Measurements from ENCODE around the gene TRMT10B.

The TRMT10B gene, protein sequence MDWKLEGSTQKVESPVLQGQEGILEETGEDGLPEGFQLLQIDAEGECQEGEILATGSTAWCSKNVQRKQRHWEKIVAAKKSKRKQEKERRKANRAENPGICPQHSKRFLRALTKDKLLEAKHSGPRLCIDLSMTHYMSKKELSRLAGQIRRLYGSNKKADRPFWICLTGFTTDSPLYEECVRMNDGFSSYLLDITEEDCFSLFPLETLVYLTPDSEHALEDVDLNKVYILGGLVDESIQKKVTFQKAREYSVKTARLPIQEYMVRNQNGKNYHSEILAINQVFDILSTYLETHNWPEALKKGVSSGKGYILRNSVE

DNA sequence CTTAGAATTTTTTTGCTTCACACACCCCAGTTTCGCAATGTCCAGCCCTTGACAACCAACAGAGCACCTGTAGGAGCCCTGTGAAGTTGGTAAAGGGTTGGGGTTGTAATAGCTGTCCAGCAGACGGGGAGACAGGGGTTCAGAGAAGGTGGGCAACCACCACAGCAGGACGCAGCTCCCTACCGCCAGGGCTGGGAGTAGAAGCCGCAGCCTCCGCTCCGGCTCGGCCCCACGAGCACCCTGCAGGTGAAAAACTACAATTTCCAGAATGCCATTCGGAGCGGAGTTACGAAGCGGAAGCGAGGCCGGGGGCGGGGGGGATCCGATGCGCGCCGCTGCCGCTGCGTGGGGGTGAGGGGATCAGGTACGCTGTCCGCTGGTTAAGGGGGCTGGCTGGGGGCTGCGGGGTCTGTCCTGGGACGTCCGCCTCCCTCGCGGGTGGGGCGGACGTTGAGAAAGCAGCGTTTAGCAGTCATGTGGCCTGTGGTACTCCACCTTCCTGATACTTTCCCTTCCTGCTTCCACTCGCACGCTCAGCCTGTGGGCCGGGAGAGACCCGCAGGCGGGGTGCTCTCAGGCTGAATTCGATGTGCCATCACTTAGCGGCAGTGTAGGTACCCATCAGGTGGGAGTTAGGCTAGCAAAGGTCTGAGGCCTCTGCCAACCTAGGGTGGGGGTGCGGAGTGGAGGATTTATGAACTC, at the start of gene TRMT10B:
Gene TRMT10B (plus strand): TSS at position 317 of the 702 bp plus-strand sequence. CDS start 8,127 bp downstream, outside the sequence.
- peak; percentile 70 for DNase-seq

DNA sequence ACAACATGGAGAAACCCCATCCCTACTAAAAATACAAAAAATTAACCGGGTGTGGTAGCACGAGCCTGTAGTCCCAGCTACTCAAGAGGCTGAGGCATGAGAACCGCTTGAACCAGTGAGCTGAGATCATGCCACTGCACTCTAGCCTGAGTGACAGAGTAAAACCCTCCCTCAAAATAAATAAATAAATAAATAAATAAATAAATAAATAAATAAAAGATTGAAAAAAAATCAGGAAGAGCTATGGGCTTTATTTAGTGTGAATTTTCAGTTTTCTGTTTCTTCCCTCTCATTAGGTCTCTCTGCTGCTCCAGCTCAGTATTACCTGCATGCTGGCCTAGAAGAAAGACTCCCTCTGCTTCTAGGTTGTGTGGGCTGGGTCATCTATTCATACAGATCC, 47.8 kb upstream of the TRMT10B start:
- DNase-seq, result no peak

DNA sequence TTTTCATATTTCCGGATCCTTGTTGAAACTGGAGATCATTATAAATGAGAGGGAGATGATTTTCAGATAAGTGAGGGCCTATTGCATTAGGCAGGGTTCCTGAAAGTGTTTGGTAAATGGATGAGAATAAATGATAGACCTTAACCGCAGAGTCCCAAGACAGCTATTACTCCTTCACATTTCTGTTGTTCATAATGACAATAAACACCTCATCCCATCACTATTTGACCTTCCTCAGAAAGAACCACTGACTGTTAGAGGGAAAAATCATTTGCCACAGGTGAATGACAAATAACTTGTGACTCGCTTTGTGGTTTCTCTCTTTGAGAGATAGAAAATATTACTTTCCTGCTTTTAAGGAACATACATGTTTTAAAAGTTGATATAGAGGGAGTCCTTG, 47.3 kb upstream of the TRMT10B start:
- no peak for DNase-seq

DNA sequence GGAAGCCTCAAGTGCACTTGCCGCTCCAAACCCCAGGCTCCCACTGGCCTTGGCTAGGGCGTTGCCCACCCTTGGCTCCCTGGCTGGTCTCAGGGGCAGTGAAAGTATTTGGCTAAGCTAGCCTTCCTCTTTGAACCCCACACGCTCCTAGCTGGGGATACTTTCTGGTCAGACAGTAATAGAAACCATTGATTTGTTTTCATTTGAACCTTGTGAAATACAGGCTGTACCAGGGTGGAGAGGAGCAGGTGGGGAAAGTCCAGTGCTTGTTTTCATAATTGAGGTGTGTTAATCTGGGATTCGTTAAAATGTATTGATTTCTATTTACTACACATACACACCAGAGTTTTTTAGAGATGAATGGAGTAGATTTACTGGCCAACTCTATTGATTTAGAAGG, 45.9 kb upstream of the TRMT10B start:
- DNase-seq, result no peak

DNA sequence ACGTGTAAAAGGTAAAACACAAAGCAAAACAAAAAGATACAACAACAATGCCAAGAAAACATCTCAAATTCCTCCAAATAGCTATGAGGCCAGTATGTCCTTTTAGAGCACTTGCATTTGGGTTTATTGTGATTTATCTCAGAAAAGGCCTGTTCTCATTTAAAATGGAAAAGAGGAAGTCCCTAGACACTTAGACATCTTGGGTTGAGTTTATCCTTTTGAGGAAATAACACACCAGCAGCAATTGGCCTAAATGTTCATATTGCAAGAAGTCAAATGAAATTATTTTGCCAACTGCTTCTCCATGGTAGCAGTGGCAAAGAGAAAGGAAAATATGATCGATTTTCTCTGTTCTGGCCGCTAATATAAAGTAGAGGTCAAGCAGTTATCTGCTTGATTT, 43.6 kb upstream of the TRMT10B start:
- DNase-seq, result no peak

DNA sequence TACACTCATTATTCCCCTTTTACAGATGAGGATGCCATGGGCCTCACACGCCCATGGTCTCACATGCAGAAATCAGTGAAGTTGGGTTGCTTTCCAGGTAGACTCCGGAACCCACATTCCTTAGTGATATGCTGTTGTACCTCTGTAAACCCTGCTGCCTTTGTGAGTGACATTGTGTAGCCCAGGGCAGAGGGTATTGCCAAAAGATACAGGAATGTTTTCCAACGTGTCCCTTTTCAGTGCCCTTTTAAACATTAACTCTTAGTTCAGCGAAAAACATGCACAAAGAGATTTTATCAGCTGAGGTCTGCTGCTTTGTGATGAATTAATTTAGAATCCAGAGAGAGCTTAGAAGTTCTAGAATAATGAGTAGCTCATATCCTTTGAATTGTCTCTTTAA, 38.3 kb upstream of the TRMT10B start:
- DNase-seq, result no peak

DNA sequence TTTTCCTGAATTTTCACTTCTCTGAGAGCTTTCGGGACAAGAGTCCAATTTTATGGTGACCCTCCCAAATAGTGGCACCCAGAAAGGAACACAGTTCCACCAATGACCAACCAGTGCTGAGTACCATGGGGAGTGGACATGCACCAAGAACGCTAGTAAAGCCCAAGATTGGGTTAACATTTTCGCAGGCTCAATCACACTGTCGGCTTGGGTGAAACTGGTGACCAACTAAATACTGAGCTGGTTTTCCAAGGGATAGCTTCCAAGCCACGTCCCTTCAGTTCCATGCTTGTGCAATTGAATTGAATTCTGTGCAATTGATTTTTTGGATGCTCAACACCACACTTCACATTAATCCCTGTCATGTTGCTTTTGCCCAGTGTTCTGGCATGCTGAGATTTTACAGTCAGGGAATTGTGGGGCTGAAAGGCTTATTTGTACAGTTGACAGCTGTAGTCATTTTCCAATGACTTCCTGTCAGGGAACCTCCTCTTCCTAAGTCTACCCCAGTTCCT, 37.6 kb upstream of the TRMT10B start:
- DNase-seq, result no peak

DNA sequence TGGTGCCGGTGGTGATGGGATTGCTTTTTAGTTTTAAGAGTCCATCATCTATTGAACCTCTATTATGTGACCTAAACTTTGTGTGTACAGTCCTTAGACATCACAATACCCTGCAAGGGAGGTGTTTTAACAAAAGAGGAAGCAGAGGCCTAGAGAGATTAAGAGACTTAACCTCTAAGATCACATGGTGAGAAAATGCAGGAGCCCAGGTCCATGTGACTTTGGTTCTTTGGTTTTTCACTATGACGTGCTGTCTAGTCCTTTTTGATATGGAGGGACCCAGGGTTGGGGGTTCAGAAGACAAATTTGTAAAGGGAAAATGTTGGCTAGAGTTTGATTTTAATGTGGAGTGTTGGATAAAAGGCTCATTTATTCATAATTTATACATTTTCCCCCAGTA, 34.1 kb upstream of the TRMT10B start:
- DNase-seq, result no peak

DNA sequence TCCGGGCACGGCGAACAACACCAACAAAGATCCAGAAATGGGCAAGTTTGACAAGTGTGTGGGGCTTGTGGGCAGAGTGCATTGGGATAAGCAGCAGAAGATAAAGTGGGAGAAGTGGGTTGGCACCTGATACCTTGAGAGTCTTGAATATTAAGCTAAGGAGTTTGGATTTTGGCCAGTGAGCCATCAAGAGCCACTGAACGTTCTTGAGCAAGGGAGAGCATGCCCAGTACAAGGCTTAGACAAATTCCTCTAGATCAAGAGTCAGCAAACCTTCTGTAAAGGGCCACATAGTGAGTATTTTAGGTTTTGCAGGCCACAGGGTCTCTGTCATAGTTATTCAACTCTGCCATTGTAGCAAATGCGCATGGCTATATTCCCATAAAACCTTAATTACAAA, 26.6 kb upstream of the TRMT10B start:
- DNase-seq, result no peak

DNA sequence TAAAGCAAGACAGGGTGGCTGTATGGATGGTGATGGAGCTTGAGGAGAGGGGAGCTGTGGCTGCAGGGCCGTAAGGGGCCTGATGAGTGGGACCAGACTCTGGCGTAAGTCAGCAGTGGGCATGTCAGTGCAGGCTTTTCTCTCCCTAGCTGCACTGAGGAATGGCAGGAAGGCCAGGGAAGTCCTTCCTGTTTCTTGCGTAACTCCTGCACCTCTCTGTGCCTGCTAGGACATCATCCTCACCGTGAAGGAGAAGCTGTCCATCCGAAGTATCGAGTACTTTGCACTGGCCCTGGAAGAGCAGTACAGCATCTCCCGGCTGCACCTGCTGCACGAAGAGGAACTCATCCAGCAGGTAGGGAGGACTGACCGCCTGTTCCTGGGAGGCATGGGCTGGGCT, 24.1 kb upstream of the TRMT10B start:
- no peak for DNase-seq

DNA sequence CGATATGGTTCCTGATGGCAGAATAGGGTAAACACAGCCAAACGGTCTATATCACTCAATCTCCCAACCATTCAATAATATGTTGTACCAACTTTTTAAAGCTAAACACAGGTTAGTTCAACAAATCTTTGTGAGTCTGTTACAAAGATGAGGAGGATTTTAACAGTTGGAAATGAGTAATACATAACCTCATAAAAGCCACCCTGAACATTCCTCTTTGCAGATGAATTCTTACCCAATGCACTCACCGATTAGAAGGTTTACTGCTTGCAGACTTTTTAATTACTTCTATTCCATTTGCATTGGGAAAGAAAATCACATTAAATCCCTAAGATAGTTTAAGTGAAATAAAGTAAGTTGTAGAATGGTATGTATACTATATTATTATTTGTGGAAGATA, 23.3 kb upstream of the TRMT10B start:
- DNase-seq, result no peak

DNA sequence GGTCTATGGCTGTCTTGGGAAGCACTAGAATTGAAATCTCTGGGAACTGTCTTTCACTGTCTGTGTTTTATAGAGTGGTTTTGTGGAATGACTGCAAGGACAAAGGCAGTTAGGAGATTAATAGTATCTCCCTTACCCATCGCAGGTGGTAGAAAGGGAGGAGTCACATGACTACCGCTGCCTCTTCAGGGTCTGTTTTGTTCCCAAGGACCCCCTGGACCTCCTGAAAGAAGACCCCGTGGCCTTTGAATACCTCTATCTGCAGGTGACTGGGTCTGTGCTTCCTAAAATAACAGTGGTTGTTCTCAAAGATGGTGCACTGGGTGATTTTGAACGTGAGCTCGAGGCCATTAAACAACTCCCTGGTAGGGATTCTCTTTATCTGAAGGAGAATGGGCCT, 22.8 kb upstream of the TRMT10B start:
- no peak for DNase-seq

DNA sequence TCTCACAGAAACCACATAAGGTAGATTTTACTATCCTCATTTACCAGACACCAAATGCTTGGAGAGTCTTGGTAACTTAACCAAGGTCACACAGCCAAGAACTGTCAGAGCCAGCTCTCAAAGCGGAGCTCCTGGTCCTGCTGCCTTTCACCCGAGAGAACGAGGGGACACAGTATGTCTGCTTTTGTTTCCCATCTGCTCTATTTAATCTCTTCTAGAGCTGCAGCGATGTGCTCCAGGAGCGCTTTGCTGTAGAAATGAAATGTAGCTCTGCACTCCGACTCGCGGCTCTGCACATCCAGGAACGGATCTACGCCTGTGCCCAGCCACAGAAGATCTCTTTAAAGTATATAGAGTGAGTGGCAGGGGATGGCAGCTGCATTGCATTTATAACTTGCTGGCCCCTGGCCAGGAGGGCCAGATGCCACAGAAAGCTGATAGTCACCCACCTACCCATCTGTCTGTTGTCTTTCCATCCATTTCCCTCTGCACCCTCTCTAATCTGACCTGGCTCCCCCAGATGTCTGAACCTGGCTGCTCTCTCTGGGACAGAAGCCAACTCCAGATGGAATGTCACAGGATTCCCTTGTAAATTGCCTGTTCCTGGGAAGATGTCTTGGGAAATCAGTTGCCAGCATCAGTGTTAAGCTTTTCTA, 21.4 kb upstream of the TRMT10B start:
- DNase-seq, result no peak

DNA sequence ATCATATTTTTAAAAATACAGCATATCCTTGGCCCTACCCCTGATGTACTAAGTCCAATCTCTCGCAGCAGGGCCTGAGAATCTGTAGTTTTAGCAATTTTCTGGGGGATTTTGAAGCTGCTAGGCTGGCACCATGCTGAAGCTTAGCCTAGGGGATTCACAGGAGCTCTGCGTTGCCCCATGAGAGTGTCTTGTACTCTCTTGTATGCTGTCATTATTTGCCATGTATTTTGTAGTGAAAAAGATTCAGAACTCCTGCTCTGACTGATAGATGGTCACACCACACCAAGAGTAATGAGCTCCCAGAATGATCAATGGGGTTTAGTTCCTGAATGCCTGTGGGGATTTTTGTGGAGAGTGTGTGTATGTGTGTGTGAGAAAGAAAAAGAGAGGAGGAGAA, 20.7 kb upstream of the TRMT10B start:
- no peak for DNase-seq

DNA sequence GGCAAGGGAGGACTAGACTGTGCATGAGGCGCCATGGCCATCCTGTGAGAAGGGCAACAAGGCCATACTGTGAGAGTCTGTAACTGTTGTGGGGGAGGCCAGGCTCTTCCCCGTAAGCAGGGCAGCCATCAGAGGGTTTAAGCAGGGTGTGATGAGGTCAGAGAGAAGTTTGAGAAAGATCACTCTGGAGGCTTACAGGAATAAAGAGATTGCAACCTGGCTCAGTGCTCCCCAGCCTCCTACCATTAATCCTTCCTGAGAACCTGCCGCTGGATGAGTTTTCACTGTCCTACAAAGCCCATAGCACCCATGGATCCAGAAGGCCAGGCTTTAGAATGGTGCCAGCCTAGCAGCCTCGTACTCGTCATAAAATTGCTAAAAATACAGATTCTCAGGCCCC, 14.4 kb upstream of the TRMT10B start:
- DNase-seq, result no peak

DNA sequence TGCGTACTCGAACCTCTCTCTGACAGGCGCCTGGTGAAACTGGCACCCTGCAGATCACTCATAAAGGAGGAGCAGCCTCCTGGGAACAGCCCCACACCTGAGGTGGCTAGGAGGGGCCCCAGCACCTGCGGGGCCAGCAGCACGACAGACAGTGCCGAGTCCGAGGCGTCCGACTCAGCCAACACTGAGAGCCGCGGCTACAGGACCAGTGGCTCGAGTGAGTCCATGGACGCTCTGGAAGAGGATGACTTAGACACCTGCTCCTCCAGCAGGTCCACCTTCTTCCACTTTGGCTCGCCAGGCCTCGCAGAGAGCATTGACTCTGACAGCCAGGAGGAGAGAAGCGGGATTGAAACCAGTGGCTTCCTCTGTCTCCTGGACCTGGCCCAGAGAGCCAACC, 13.5 kb upstream of the TRMT10B start:
- DNase-seq, result no peak

DNA sequence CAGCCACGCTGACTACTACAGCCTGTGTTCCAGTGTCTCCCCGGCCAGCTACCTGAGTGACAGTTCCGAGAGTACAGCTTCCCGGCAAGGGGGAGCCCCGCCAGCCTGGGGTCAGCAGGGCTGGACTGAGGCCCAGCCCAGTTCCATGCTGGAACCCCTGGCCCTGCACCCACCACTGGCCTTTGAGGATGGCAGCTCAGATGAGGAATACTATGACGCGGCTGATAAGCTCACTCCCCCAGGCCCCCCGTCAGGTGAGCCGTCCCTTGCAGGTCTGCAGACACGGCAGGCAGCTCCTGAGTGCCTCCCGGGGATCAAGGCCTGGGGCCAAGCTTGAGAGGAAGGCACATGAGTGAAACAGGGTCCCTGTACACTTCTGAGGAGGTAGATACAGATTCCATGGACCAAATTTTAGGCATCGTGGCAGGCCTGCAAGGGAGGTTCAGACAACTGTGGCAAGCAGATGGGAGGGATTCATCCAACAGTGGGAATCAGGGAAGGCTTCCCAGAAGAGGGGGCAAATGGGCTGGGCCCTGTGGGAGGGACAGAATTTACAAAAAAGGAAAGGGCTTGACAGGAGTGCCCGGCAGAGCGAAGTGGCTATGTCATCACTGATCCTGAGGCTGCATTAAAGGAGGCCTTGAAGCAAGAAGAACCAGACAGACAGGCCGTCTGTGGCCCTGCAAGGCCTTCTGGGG, 12.8 kb upstream of the TRMT10B start:
- no peak for DNase-seq

DNA sequence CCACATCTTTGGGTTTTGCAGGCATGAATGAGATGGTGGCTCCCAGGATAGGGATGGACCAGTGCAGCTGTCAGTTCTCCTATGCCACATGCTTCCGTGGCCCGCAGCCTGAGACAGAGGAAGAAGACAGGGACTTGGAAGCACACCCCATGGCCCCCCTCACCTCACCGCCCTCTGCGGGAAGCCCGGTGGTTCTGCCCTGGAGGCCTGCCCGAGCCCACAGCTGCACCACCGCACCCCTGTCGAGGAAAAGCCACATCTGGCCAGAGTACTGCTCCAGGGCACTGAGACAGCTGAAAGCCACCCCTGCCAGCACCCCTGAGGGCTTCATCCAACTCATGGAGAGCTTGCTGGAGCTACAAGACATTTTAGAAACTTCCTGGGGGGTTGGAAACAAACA, 7.6 kb upstream of the TRMT10B start:
- DNase-seq, result no peak

DNA sequence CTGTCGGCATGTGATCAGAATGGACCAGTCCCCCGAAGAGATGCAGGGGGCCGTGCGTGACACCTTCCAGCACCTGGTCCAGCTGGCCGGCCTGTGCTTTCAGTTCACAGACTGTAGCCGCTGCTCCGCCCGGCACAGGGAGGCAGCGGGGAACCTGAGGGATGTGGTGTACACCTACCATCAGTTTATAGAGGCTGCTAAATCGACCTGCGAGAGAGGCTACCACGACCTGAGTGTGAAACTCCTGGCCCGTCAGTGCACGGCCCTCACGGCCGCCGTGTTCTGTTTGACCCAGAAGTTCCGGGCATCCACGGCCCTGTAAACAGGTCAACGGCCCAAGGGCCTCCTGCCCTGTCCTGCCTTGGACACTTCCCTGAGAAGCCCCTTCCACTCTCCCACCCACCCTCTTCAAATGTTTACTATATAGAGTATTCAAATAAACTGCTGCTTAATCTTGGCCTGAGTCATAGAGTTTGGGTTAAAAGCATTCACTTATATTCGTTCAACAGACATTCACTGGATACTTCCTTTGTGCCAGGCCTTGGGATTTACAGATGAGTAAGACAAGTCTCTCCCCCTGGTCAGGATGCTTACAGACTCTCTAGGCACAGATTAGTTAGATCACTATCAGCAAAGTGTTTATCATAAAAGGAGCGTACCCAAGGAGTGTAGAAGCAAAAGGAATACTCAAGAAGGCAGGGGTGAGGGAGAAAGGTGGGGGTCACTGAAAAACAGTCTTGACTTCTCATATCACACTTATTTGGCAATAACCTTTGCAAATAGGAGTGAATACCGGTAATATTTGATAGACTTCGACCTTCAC, 6.9 kb upstream of the TRMT10B start:
- DNase-seq, result no peak

DNA sequence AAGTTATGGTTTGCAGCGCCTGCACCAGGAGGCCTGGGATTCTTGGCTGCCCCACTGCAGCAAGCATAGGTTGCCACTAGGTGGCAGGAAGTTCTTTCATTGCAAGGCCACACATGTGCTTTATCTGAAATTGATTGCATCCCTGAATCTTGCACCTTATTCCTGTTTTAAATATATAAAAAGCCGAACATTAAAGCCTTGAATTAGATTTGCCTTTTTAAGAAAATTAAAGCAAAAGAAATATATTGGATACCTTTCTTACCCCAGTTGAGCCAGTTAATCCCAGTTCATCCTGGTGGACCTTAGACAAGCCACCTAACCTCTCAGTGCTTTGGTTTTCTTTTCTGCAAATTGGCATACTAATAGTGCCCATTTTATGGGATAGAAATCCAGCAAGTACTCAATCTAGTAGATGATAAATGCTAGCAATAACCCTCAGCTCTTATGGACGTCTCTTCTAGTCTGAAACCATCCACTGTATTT, 6.3 kb upstream of the TRMT10B start:
- peak; percentile 50 to 59 for DNase-seq

DNA sequence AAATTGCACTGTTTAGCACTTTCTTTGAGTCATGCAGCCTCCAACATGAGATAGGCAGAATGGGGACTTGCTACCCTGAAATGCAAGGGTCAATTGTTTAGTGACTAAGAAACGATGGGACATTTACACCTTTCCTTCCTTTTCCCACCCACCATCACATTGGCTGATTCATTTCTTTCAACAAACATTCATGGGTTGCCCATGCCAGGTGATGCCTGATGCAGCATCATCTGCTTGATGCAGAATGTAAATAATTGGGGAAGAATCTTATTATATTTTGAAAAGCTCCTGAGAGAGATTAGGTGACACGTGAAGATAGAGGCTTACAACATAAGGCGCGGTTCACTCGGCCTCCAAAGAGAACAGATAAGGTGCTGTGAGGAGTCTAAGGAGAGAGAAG, 4.5 kb upstream of the TRMT10B start:
- DNase-seq, result no peak

DNA sequence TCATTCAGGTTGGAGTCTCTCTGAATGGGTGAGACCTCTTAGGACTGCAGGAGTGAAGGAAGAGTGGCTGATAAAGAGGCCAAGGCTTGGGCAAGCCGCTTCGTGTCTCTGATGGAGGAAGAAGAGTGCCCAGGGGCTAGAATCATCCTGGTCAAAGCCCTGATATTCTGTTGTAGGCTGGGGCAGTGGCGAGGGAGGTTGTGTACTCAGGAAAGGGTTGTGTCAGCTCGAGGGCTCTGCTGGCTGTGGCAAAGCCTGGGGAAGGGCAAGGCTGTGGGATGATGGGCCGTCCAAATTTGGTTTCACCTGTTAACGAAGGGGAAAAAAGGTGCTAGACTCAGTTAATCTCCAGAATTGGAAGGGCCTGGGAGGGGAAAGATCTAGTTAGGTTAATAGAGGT, 2.4 kb upstream of the TRMT10B start:
- no peak for DNase-seq
